ENCODE measurements around the gene LYPLAL1. TPM values are rescaled to one million over a fixed set of nuclear protein-coding genes. Genes with fewer than 3 reads are reported as not detected.

Gene LYPLAL1
- total RNA-seq, 1 donor from 2014 or later, result 85.8 TPM

DNA sequence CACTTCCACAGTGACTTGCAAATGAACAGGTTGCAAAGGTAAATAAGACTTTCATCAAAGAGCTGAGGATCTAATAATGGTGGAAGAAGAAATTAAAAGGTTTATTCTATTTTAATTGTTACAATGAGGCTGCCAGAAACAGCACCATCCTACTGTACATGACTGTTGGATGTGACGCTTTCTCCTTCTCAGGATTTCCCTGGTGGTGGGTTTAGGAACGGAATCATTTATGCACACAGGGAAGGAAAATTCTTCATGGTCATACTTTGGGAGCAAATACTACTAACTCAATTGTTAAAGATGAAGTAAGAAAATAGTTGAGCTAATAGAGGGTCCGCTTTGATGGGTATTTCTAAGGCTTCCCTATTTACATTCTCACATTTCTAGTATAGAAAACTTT, 22.2 kb upstream of the LYPLAL1 start:
- Histone ChIP-seq H3K27me3 (ENCODE audit: low read depth) (no peaks in the 10 kb centered on the region), H3K4me1 (no peaks in the 10 kb centered on the region), H3K4me3 (no peak overlapping the region), H3K27ac (replicated peaks) (no peak overlapping the region), H3K9me3 (replicated peaks) (no peaks in the 10 kb centered on the region), H3K36me3 (no peaks in the 10 kb centered on the region)
- intact Hi-C loops (cut with micrococcal nuclease), result no loop called here
- no peak for DNase-seq
- TF ChIP-seq, protein P1, sequence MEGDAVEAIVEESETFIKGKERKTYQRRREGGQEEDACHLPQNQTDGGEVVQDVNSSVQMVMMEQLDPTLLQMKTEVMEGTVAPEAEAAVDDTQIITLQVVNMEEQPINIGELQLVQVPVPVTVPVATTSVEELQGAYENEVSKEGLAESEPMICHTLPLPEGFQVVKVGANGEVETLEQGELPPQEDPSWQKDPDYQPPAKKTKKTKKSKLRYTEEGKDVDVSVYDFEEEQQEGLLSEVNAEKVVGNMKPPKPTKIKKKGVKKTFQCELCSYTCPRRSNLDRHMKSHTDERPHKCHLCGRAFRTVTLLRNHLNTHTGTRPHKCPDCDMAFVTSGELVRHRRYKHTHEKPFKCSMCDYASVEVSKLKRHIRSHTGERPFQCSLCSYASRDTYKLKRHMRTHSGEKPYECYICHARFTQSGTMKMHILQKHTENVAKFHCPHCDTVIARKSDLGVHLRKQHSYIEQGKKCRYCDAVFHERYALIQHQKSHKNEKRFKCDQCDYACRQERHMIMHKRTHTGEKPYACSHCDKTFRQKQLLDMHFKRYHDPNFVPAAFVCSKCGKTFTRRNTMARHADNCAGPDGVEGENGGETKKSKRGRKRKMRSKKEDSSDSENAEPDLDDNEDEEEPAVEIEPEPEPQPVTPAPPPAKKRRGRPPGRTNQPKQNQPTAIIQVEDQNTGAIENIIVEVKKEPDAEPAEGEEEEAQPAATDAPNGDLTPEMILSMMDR (IDR thresholded peaks at IDR 0.05; ENCODE audit: borderline replicate concordance), result no peak

DNA sequence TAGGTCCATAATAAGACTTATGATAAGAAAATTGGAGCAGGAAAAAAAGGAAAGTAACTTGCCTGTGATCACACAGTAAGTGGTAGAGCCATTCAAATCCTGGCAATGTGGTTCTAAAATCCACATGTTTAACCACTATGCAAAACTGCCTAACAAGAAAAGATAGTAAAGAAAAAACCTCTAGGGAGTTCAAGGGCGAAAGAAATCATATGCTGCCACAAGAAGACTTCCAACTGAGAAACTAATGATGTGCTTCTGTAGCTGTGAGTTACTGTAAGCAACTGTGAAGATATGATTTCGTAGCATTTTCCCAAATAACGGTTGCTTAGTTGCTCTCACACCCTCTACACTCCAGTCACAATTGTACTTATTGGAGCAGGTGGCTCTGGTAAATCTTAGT, 20.9 kb upstream of the LYPLAL1 start:
- TF ChIP-seq, protein P1 (IDR thresholded peaks at IDR 0.05; ENCODE audit: borderline replicate concordance), result no peak
- intact Hi-C loops (cut with micrococcal nuclease), result no loop called here
- Histone ChIP-seq H3K9me3 (replicated peaks) (no peaks in the 10 kb centered on the region), H3K4me3 (no peak overlapping the region), H3K36me3 (no peaks in the 10 kb centered on the region), H3K4me1 (no peaks in the 10 kb centered on the region), H3K27me3 (ENCODE audit: low read depth) (no peaks in the 10 kb centered on the region), H3K27ac (replicated peaks) (no peak overlapping the region)
- DNase-seq, result no peak

DNA sequence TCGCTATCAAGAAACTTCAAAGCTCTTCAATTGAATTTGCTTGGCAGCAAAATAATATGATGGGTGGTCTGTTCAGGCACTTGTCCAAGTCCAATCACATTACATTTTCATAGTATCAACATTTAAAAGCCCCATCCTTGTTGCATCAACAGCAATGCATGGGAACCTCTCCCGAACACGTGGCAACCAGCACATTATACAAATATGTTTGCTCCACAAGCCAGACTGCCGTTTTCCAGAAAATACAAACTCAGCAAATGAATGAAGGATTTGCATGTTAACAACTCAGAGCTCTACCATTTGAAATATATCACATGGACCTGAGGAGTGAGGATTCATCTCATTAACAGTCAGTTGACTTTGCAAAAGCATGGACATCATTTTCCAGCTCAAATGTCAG, 20.0 kb upstream of the LYPLAL1 start:
- TF ChIP-seq, protein P1 (IDR thresholded peaks at IDR 0.05; ENCODE audit: borderline replicate concordance), result no peak
- intact Hi-C loops (cut with micrococcal nuclease), result no loop called here
- Histone ChIP-seq H3K27ac (replicated peaks) (no peak overlapping the region), H3K4me3 (no peak overlapping the region), H3K36me3 (no peaks in the 10 kb centered on the region), H3K27me3 (ENCODE audit: low read depth) (no peaks in the 10 kb centered on the region), H3K9me3 (replicated peaks) (no peaks in the 10 kb centered on the region), H3K4me1 (no peaks in the 10 kb centered on the region)
- no peak for DNase-seq

DNA sequence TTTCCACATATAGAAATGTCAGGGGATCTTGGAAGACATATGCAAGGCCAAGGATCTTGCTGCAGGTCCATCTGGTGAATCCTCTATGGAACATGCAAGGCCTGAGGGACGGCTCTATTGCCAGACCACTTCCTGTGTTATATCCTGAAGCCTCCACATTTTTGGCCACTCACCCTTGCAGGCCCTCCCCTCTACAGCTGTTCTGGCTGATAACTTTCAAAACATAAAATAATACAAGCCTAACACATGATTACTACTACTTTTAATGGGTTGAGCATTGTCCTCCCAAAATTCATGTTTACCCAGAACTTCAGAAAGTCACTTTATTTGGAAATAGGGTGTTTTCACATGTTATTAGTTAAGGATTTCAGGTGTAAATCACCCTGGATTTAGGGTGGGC, 18.5 kb upstream of the LYPLAL1 start:
- TF ChIP-seq, protein P1 (IDR thresholded peaks at IDR 0.05; ENCODE audit: borderline replicate concordance), result no peak
- no peaks in the 10 kb centered on the region for H3K4me1 ChIP-seq

DNA sequence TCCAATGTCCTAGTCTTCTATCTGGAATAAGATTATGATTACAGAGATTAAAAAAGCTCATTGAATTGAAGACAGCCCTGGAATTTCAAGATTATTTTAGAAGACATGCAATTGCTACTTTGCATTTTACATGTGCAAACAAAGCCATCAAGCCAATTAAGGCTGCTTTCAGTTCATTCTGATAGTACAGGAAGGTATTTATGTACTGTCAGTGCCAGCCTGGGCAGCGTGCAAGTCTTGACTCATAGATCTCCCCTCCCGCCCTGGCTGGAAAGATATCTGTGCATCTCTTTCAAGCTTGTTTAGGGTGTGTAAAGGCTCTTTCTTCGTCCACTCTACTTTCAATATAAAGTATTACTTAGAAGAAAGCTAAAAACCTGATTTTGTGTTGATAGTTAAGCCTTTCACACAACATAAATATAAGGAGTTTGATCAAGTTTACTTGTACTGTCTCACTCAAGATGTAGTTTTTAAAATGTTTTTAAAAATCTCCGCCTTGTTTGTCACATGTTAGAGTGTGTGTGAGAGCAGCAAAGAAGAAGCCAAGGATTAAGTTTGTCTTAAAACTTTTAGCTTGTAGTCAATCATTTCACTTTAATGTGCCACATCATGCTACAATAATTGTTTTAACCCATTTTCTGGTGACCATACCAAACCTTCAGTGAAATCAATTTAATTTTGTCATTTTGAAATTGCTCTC, 13.6 kb upstream of the LYPLAL1 start:
- Histone ChIP-seq H3K9me3 (replicated peaks) (no peaks in the 10 kb centered on the region), H3K27me3 (ENCODE audit: low read depth) (no peaks in the 10 kb centered on the region), H3K4me3 (no peak overlapping the region), H3K36me3 (no peaks in the 10 kb centered on the region), H3K27ac (replicated peaks) (no peak overlapping the region), H3K4me1 (no peaks in the 10 kb centered on the region)
- DNase-seq, result no peak
- intact Hi-C loops (cut with micrococcal nuclease), result no loop called here
- TF ChIP-seq, protein P1 (IDR thresholded peaks at IDR 0.05; ENCODE audit: borderline replicate concordance), result no peak

More for the DNA sequence above, 18.5 kb upstream of the LYPLAL1 start:
- intact Hi-C loops (cut with micrococcal nuclease), result no loop called here
- Histone ChIP-seq H3K27me3 (ENCODE audit: low read depth) (no peaks in the 10 kb centered on the region), H3K36me3 (no peaks in the 10 kb centered on the region), H3K4me3 (no peak overlapping the region), H3K9me3 (replicated peaks) (no peaks in the 10 kb centered on the region), H3K27ac (replicated peaks) (no peak overlapping the region)
- DNase-seq, result no peak

All from left ventricle myocardium inferior (tissue), 1 donor.